Ascending aorta (tissue), 2 donors: ENCODE results near the gene FOXA2. TPM values are rescaled to one million over a fixed set of nuclear protein-coding genes. Genes with fewer than 3 reads are reported as not detected.

Experiments
- DNase-seq, 2 donors: peaks; one replicate each; pipeline ENCODE4 v3.0.0-alpha.2; 2019; ENCODE audit warnings: low spot score in 2 of 2
- H3K27ac ChIP-seq, 2 donors: fragments of 200-600 bp; sonication (generic); one replicate each; pipeline ENCODE4 v1.5.1; 2016 to 2017; ENCODE audit warnings: mild to moderate bottlenecking in 1 of 2
- H3K27me3 ChIP-seq: fragments of 200-600 bp; sonication (generic); one replicate; pipeline ENCODE4 v1.5.1; 2017
- H3K36me3 ChIP-seq, 2 donors: fragments of 200-600 bp; sonication (generic); one replicate each; pipeline ENCODE4 v1.5.1; 2016
- H3K4me1 ChIP-seq, 2 donors: fragments of 200-600 bp; sonication (generic); one replicate each; pipeline ENCODE4 v1.5.1; 2016 to 2017; ENCODE audit warnings: mild to moderate bottlenecking in 1 of 2
- H3K4me3 ChIP-seq, 2 donors: fragments of 200-600 bp; sonication (generic); one replicate each; pipeline ENCODE4 v1.5.1; 2016 to 2017; ENCODE audit warnings: mild to moderate bottlenecking in 1 of 2
- H3K9me3 ChIP-seq, 2 donors: fragments of 200-600 bp; sonication (generic); one replicate each; pipeline ENCODE4 v1.5.1; 2016
- CTCF ChIP-seq, 3 experiments: fragments of 200-600 bp in 2 of 3; fragments of 450-650 bp in 1 of 3; sonication (generic) in 2 of 3; IDR thresholded peaks; one replicate each; pipeline ENCODE4 v1.5.1; 2016 to 2019; ENCODE audit warnings: antibody characterized with exemption in 3 of 3, mild to moderate bottlenecking in 1 of 3, moderate library complexity in 1 of 3
- intact Hi-C: fragments of 100-400 bp; cut with DNase I; formaldehyde crosslinking; loops from one replicate; pipeline ENCODE4 v1.15.1; 2023
- total RNA-seq: library from RNA; depleted of rRNA; stranded (reverse); fragments of >200 nt; gene quantifications from one replicate; pipeline ENCODE4 v1.1.0, GENCODE V29; 2016

Gene FOXA2
- total RNA-seq, 1 donor from 2014 or later: not detected

DNA sequence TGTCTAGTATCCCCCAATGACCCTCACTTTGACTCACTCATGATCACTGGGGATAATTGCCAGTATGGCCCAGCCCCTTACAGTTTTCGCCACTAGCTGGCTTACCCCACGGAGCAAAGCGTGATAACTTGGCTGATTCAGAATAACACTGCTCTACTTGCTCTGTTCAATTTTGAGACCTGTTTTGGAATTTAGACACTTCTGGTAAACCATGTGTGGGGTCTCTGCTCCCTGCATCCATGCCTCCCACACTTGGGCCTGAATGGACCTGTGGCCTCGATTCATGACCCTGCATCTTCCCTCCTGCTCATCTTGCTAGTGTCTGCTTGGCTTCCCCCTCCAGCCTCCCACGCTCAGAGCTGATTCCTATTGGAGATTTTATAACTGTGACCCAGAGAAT lies 48.9 kb downstream of the FOXA2 start:
- no peak overlapping the region for H3K27ac ChIP-seq
- intact Hi-C loops: no loop called here
- no peak for DNase-seq
- H3K4me3 ChIP-seq: no peak overlapping the region
- H3K36me3 ChIP-seq: no peaks in the 10 kb centered on the region
- no peaks in the 10 kb centered on the region for H3K9me3 ChIP-seq
- TF ChIP-seq CTCF (IDR thresholded peaks at IDR 0.05): no peak
- no peaks in the 10 kb centered on the region for H3K27me3 ChIP-seq
- no peaks in the 10 kb centered on the region for H3K4me1 ChIP-seq

GRCh38 chr20:22533823-22534751 lies 50.3 kb downstream of the FOXA2 start:
- DNase-seq: no peak
- no peak overlapping the region for H3K27ac ChIP-seq
- no peak for TF ChIP-seq CTCF (IDR thresholded peaks at IDR 0.05)
- no peaks in the 10 kb centered on the region for H3K4me1 ChIP-seq
- no peak overlapping the region for H3K4me3 ChIP-seq
- intact Hi-C loops: no loop called here
- H3K27me3 ChIP-seq: no peaks in the 10 kb centered on the region
- H3K9me3 ChIP-seq: no peaks in the 10 kb centered on the region
- H3K36me3 ChIP-seq: no peaks in the 10 kb centered on the region

DNA sequence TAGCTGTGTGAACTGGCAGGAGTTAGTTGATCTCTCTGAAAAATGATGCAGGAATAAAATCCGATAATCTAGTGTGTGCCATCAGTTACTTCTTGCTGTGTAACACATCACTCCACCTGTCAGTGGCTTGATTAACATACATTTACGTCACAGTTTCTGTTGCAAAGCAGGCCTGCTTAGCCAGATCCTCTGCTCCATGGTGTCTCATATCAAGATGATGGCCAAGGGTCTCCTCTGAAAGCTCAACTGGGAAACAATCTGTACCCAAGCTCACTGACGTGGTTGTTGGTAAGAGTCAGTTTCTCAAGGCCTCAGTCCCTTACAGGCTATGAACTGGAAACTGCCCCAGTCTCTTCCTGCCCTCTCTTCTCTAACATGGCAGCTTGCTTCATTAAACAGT lies 51.8 kb downstream of the FOXA2 start:
- H3K27me3 ChIP-seq: no peaks in the 10 kb centered on the region
- no peak overlapping the region for H3K4me3 ChIP-seq
- H3K9me3 ChIP-seq: no peaks in the 10 kb centered on the region
- intact Hi-C loops: no loop called here
- H3K4me1 ChIP-seq: no peaks in the 10 kb centered on the region
- no peaks in the 10 kb centered on the region for H3K36me3 ChIP-seq
- no peak overlapping the region for H3K27ac ChIP-seq
- no peak for DNase-seq
- no peak for TF ChIP-seq CTCF (IDR thresholded peaks at IDR 0.05)

- Histone ChIP-seq H3K4me1 (no peaks in the 10 kb centered on the region), H3K36me3 (no peaks in the 10 kb centered on the region), H3K27me3 (no peaks in the 10 kb centered on the region), H3K9me3 (no peaks in the 10 kb centered on the region), H3K27ac (no peak overlapping the region), H3K4me3 (no peak overlapping the region)
- DNase-seq: no peak
- intact Hi-C loops: no loop called here
- no peak for TF ChIP-seq CTCF (IDR thresholded peaks at IDR 0.05)
These were observed 52.6 kb downstream of the FOXA2 start for GRCh38 chr20:22531756-22532155.

- Histone ChIP-seq H3K4me3 (no peak overlapping the region), H3K9me3 (no peaks in the 10 kb centered on the region), H3K36me3 (no peaks in the 10 kb centered on the region), H3K4me1 (no peaks in the 10 kb centered on the region), H3K27me3 (no peaks in the 10 kb centered on the region), H3K27ac (no peak overlapping the region)
- DNase-seq: no peak
- TF ChIP-seq CTCF (IDR thresholded peaks at IDR 0.05): no peak
- intact Hi-C loops: no loop called here
These were observed 53.2 kb downstream of the FOXA2 start for GRCh38 chr20:22531056-22531615.
